HCT116 (cell line): ENCODE data around the gene NUDT22. TPM values are rescaled to one million over a fixed set of nuclear protein-coding genes. Genes with fewer than 3 reads are reported as not detected.

ENCODE experiments used
- ATAC-seq: fragments of 200-7000 bp; cut with Tn5 transposase; 2 replicates; pipeline ENCODE4 v1.9.1; 2020; ENCODE audit warnings: mild to moderate bottlenecking, moderate library complexity
- BruUV-seq: library from RNA; stranded (reverse); fragments of 400-500 nt; replicated peaks from 2 replicates; lab custom pipeline; 2021; lab: Mats Ljungman, UMichigan
- CTCF ChIA-PET: fragments of 300-600 bp; sonication (Branson Sonifier 250); formaldehyde crosslinking; loops from one replicate; lab custom pipeline; 2021; ENCODE audit warnings: antibody characterized with exemption; lab: Charles Lee
- POLR2A ChIA-PET: fragments of 300-600, 350-600 bp; sonication (Branson Sonifier 250); formaldehyde crosslinking; loops from one replicate; lab custom pipeline; 2021; ENCODE audit warnings: antibody characterized with exemption; lab: Charles Lee
- RAD21 ChIA-PET, 2 experiments: fragments of 300-600 bp; sonication (Branson Sonifier 250); formaldehyde crosslinking; loops; one replicate each; lab custom pipeline; 2023; ENCODE audit warnings: low total read pairs in 2 of 2; ENCODE audit not compliant: uncharacterized antibody in 2 of 2, unreplicated experiment in 2 of 2, low non-redundant PET in 1 of 2; lab: Charles Lee
- DNase-seq: peaks from one replicate; pipeline ENCODE4 v3.0.0-alpha.2; 2010; ENCODE audit warnings: low read depth, low spot score
- H2AFZ ChIP-seq: fragments of 200-600 bp; shearing (Covaris generic), sonication (generic); 2 replicates; pipeline ENCODE4 v1.6.1; 2017; ENCODE audit warnings: low read depth, mixed run types, mixed read lengths, antibody characterized with exemption, low read length; ENCODE audit not compliant: poor library complexity, severe bottlenecking
- H3K27ac ChIP-seq: 2 replicates; pipeline ENCODE4 v1.5.1; 2012; ENCODE audit warnings: low read depth, low read length
- H3K27me3 ChIP-seq: fragments of 200-600 bp; sonication (generic); 2 replicates; pipeline ENCODE4 v1.6.1; 2016; ENCODE audit warnings: mixed run types, low read length, mixed read lengths; ENCODE audit not compliant: insufficient read depth
- H3K36me3 ChIP-seq, 2 experiments: fragments of 200-500 bp in 1 of 2; fragments of 200-600 bp in 1 of 2; sonication (Bioruptor generic) in 1 of 2; sonication (generic) in 1 of 2; 2 replicates each; pipeline versions ENCODE4 v1.5.1 to v1.6.1; 2014 to 2016; ENCODE audit warnings: low read length in 2 of 2, inconsistent platforms in 1 of 2, mixed read lengths in 1 of 2, mixed run types in 1 of 2; ENCODE audit not compliant: insufficient read depth in 2 of 2, control insufficient read depth in 1 of 2
- H3K4me1 ChIP-seq, 2 experiments: fragments of 200-600 bp in 1 of 2; sonication (generic) in 1 of 2; 2 replicates each; pipeline versions ENCODE4 v1.5.1 to v1.6.1; 2012 to 2017; ENCODE audit warnings: low read length in 2 of 2, inconsistent platforms in 1 of 2, mild to moderate bottlenecking in 1 of 2, mixed read lengths in 1 of 2, mixed run types in 1 of 2, moderate library complexity in 1 of 2; ENCODE audit not compliant: insufficient read depth in 2 of 2, control insufficient read depth in 1 of 2
- H3K4me2 ChIP-seq: fragments of 200-600 bp; sonication (generic); 2 replicates; pipeline ENCODE4 v1.6.1; 2017; ENCODE audit warnings: mixed run types, low read length, mixed read lengths
- H3K4me3 ChIP-seq, 2 experiments: fragments of 200-600 bp in 1 of 2; sonication (generic) in 1 of 2; replicated peaks in 1 of 2; 2 replicates each; pipeline ENCODE4 v1.5.1; 2011 to 2016; ENCODE audit warnings: low read length in 2 of 2, control low read depth in 1 of 2, low read depth in 1 of 2, mild to moderate bottlenecking in 1 of 2, mixed read lengths in 1 of 2, mixed run types in 1 of 2
- H3K79me2 ChIP-seq: fragments of 200-600 bp; sonication (generic); 2 replicates; pipeline ENCODE4 v1.6.1; 2017; ENCODE audit warnings: mild to moderate bottlenecking, mixed run types, low read length, moderate library complexity, mixed read lengths; ENCODE audit not compliant: insufficient read depth
- H3K9ac ChIP-seq: fragments of 200-600 bp; sonication (generic); 2 replicates; pipeline ENCODE4 v1.6.1; 2016; ENCODE audit warnings: low read length, mixed read lengths
- H3K9me2 ChIP-seq: fragments of 200-600 bp; sonication (generic), shearing (Covaris generic); 2 replicates; pipeline ENCODE4 v1.6.1; 2017; ENCODE audit warnings: mixed run types, mild to moderate bottlenecking, moderate library complexity; ENCODE audit not compliant: insufficient read depth
- H3K9me3 ChIP-seq, 2 experiments: fragments of 200-500 bp in 1 of 2; fragments of 200-600 bp in 1 of 2; sonication (Bioruptor generic) in 1 of 2; sonication (generic) in 1 of 2; 2 replicates each; pipeline ENCODE4 v1.6.1; 2014 to 2017; ENCODE audit warnings: low read length in 2 of 2, mixed read lengths in 2 of 2, inconsistent platforms in 1 of 2, low read depth in 1 of 2, mild to moderate bottlenecking in 1 of 2, mixed run types in 1 of 2, moderate library complexity in 1 of 2; ENCODE audit not compliant: control insufficient read depth in 1 of 2, insufficient read depth in 1 of 2
- H4K20me1 ChIP-seq: fragments of 200-600 bp; sonication (generic), shearing (Covaris generic); 2 replicates; pipeline ENCODE4 v1.6.1; 2017; ENCODE audit warnings: mixed run types, mild to moderate bottlenecking, moderate library complexity; ENCODE audit not compliant: insufficient read depth
- CBX3 ChIP-seq: IDR thresholded peaks from 2 replicates; pipeline ENCODE4 v1.6.1; 2012; ENCODE audit warnings: low read depth
- CEBPB ChIP-seq: IDR thresholded peaks from 2 replicates; pipeline ENCODE4 v1.6.1; 2012; ENCODE audit warnings: low read depth
- EGR1 ChIP-seq: IDR thresholded peaks from 2 replicates; pipeline ENCODE4 v1.6.1; 2012; ENCODE audit warnings: low read depth
- ELF1 ChIP-seq: IDR thresholded peaks from 2 replicates; pipeline ENCODE4 v1.6.1; 2012; ENCODE audit warnings: low read depth, borderline replicate concordance
- FOSL1 ChIP-seq: IDR thresholded peaks from 2 replicates; pipeline ENCODE4 v1.6.1; 2012; ENCODE audit warnings: low read depth
- JUND ChIP-seq: IDR thresholded peaks from 2 replicates; pipeline ENCODE4 v1.6.1; 2012
- POLR2AphosphoS5 ChIP-seq: IDR thresholded peaks from 2 replicates; pipeline ENCODE4 v1.6.1; 2011; ENCODE audit warnings: mild to moderate bottlenecking, low read depth, low read length, moderate library complexity
- SP1 ChIP-seq: IDR thresholded peaks from 2 replicates; pipeline ENCODE4 v1.6.1; 2012; ENCODE audit warnings: low read depth
- SRF ChIP-seq: IDR thresholded peaks from 2 replicates; pipeline ENCODE4 v1.6.1; 2012; ENCODE audit warnings: low read depth
- TCF7L2 ChIP-seq: IDR thresholded peaks from 2 replicates; pipeline ENCODE4 v1.7.0; 2011; ENCODE audit warnings: borderline replicate concordance, inconsistent platforms; ENCODE audit not compliant: insufficient read depth, insufficient read length; ENCODE audit errors: extremely low read depth
- YY1 ChIP-seq: IDR thresholded peaks from 2 replicates; pipeline ENCODE4 v1.6.1; 2011; ENCODE audit warnings: low read length, low read depth, moderate library complexity, mild to moderate bottlenecking; ENCODE audit not compliant: insufficient replicate concordance; ENCODE audit errors: extremely low read depth
- ZFX ChIP-seq: fragments of 450-650 bp; IDR thresholded peaks from 2 replicates; pipeline ENCODE4 v1.6.1; 2017
- ZNF274 ChIP-seq: fragments of 200-500 bp; sonication (Bioruptor generic); IDR thresholded peaks from 2 replicates; pipeline ENCODE4 v1.6.1; 2014; ENCODE audit warnings: mild to moderate bottlenecking, low read depth, low read length, inconsistent platforms
- intact Hi-C: fragments of 100-400 bp; cut with micrococcal nuclease; formaldehyde crosslinking; loops from 2 replicates; pipeline ENCODE4 v1.10.0; 2022
- total RNA-seq: library from RNA; stranded (reverse); gene quantifications from one replicate; pipeline ENCODE4 v1.2.1, GENCODE V29; 2021; ENCODE audit not compliant: unreplicated experiment
- TF ChIP-seq, protein P1 (sequence below): IDR thresholded peaks from 2 replicates; pipeline ENCODE4 v1.6.1; 2012
- TF ChIP-seq, protein P2 (sequence below): IDR thresholded peaks from 2 replicates; pipeline ENCODE4 v1.6.1; 2011; ENCODE audit warnings: mild to moderate bottlenecking, low read length, moderate library complexity; ENCODE audit not compliant: insufficient replicate concordance; ENCODE audit errors: extremely low read depth
- TF ChIP-seq, protein P3 (sequence below): IDR thresholded peaks from 2 replicates; pipeline ENCODE4 v1.6.1; 2012
- TF ChIP-seq, protein P4 (sequence below): IDR thresholded peaks from 2 replicates; pipeline ENCODE4 v1.6.1; 2012; ENCODE audit warnings: low read depth
- TF ChIP-seq, protein P5 (sequence below), 3 experiments: fragments of 200-600 bp in 1 of 3; sonication (generic) in 1 of 3; IDR thresholded peaks in 2 of 3; conservative IDR thresholded peaks in 1 of 3; 2 replicates each; pipeline ENCODE4 v1.5.1; 2012 to 2017; ENCODE audit warnings: low read depth in 2 of 3, low read length in 2 of 3, antibody characterized with exemption in 1 of 3, borderline replicate concordance in 1 of 3, control low read depth in 1 of 3, mild to moderate bottlenecking in 1 of 3, mixed read lengths in 1 of 3, mixed run types in 1 of 3, moderate library complexity in 1 of 3; ENCODE audit not compliant: insufficient read depth in 1 of 3

Gene NUDT22
- total RNA-seq, 1 experiment from 2014 or later: 70.9 TPM

DNA sequence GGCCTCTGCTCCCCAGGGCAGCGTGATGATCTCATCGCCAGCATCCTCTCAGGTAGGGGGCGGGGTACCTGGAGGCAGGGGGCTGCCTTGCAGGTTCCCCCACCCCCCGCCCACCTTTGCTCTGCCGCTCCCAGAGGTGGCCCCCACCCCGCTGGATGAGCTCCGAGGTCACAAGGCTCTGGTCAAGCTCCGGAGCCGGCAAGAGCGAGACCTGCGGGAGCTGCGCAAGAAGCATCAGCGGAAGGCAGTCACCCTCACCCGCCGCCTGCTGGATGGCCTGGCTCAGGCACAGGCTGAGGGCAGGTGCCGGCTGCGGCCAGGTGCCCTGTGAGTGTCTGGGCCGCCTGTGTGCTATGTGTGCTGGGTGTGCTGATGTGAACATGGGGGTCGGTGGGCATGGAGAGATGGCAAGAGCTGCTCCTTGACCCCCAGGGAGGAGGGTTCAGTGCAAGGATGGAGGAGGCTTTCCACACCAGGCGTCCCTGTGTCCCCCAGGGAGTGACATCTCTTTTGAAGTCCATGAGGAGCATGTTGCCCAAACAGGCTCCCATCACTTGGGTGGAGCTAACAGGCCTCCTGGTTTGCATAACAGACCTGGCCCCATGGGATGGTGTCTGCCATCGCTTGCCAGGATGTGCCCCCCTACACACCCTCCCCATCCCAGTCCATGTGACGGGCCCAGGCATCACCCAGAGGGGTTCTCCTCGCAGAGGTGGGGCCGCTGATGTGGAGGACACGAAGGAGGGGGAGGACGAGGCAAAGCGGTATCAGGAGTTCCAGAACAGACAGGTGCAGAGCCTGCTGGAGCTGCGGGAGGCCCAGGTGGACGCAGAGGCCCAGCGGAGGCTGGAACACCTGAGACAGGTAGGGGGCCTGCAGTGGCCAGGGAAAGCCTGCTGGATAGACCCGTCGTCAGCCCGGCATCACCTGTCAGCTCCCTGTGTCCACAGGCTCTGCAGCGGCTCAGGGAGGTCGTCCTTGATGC, 39.4 kb downstream of the NUDT22 start:
- Histone ChIP-seq H3K9me3 (no peaks in the 10 kb centered on the region), H3K36me3 (peaks cover 5 to 38% of the 10 kb centered on the region in 2 experiments; a peak in 2 of 4 replicates), H3K9me2 (no peaks in the 10 kb centered on the region), H3K4me3 (no peak overlapping the region), H3K4me2 (no peak overlapping the region), H3K27me3 (no peaks in the 10 kb centered on the region), H3K79me2 (no peaks in the 10 kb centered on the region; the same call in 1 of the 2 replicates), H4K20me1 (no peaks in the 10 kb centered on the region), H3K9ac (no peak overlapping the region), H2AFZ (no peak overlapping the region), H3K27ac (no peak overlapping the region), H3K4me1 (peaks cover 13 to 22% of the 10 kb centered on the region in 2 experiments; a peak in 3 of 4 replicates)
- intact Hi-C loops: no loop called here
- ChIA-PET RAD21 (no interaction called here), POLR2A (no interaction called here), CTCF (interaction anchor here (1.4 kb wide), 1 partner anchor 15 kb away, joined by 4 read pairs; no protein-coding TSS in a partner anchor)
- no peak for DNase-seq
- BruUV-seq: no TSS peak
- no peak for ATAC-seq
- TF ChIP-seq SP1 (no peak), ZFX (no peak), YY1 (no peak), ELF1 (no peak), CBX3 (no peak), ZNF274 (no peak), POLR2AphosphoS5 (no peak), JUND (no peak), EGR1 (no peak), SRF (no peak), CEBPB (no peak), TCF7L2 (no peak), FOSL1 (no peak)
- TF ChIP-seq, protein P1, sequence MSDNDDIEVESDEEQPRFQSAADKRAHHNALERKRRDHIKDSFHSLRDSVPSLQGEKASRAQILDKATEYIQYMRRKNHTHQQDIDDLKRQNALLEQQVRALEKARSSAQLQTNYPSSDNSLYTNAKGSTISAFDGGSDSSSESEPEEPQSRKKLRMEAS: no peak
- TF ChIP-seq, protein P2, sequence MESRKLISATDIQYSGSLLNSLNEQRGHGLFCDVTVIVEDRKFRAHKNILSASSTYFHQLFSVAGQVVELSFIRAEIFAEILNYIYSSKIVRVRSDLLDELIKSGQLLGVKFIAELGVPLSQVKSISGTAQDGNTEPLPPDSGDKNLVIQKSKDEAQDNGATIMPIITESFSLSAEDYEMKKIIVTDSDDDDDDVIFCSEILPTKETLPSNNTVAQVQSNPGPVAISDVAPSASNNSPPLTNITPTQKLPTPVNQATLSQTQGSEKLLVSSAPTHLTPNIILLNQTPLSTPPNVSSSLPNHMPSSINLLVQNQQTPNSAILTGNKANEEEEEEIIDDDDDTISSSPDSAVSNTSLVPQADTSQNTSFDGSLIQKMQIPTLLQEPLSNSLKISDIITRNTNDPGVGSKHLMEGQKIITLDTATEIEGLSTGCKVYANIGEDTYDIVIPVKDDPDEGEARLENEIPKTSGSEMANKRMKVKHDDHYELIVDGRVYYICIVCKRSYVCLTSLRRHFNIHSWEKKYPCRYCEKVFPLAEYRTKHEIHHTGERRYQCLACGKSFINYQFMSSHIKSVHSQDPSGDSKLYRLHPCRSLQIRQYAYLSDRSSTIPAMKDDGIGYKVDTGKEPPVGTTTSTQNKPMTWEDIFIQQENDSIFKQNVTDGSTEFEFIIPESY: no peak
- TF ChIP-seq, protein P3, sequence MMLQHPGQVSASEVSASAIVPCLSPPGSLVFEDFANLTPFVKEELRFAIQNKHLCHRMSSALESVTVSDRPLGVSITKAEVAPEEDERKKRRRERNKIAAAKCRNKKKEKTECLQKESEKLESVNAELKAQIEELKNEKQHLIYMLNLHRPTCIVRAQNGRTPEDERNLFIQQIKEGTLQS: no peak
- TF ChIP-seq, protein P4, sequence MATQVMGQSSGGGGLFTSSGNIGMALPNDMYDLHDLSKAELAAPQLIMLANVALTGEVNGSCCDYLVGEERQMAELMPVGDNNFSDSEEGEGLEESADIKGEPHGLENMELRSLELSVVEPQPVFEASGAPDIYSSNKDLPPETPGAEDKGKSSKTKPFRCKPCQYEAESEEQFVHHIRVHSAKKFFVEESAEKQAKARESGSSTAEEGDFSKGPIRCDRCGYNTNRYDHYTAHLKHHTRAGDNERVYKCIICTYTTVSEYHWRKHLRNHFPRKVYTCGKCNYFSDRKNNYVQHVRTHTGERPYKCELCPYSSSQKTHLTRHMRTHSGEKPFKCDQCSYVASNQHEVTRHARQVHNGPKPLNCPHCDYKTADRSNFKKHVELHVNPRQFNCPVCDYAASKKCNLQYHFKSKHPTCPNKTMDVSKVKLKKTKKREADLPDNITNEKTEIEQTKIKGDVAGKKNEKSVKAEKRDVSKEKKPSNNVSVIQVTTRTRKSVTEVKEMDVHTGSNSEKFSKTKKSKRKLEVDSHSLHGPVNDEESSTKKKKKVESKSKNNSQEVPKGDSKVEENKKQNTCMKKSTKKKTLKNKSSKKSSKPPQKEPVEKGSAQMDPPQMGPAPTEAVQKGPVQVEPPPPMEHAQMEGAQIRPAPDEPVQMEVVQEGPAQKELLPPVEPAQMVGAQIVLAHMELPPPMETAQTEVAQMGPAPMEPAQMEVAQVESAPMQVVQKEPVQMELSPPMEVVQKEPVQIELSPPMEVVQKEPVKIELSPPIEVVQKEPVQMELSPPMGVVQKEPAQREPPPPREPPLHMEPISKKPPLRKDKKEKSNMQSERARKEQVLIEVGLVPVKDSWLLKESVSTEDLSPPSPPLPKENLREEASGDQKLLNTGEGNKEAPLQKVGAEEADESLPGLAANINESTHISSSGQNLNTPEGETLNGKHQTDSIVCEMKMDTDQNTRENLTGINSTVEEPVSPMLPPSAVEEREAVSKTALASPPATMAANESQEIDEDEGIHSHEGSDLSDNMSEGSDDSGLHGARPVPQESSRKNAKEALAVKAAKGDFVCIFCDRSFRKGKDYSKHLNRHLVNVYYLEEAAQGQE: no peak
- TF ChIP-seq, protein P5, sequence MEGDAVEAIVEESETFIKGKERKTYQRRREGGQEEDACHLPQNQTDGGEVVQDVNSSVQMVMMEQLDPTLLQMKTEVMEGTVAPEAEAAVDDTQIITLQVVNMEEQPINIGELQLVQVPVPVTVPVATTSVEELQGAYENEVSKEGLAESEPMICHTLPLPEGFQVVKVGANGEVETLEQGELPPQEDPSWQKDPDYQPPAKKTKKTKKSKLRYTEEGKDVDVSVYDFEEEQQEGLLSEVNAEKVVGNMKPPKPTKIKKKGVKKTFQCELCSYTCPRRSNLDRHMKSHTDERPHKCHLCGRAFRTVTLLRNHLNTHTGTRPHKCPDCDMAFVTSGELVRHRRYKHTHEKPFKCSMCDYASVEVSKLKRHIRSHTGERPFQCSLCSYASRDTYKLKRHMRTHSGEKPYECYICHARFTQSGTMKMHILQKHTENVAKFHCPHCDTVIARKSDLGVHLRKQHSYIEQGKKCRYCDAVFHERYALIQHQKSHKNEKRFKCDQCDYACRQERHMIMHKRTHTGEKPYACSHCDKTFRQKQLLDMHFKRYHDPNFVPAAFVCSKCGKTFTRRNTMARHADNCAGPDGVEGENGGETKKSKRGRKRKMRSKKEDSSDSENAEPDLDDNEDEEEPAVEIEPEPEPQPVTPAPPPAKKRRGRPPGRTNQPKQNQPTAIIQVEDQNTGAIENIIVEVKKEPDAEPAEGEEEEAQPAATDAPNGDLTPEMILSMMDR (IDR thresholded peaks at IDR 0.05 in 2 of 3, conservative IDR thresholded peaks at IDR 0.05 in 1 of 3; ENCODE audit: borderline replicate concordance in 1 of 3, insufficient read depth in 1 of 3, low read depth in 2 of 3, low read length in 2 of 3): no peak
